ENCODE data around the gene RARA. TPM values are rescaled to one million over a fixed set of nuclear protein-coding genes. Genes with fewer than 3 reads are reported as not detected.

The RARA gene
- polyA plus RNA-seq, 1 experiment = 4.9 TPM

DNA sequence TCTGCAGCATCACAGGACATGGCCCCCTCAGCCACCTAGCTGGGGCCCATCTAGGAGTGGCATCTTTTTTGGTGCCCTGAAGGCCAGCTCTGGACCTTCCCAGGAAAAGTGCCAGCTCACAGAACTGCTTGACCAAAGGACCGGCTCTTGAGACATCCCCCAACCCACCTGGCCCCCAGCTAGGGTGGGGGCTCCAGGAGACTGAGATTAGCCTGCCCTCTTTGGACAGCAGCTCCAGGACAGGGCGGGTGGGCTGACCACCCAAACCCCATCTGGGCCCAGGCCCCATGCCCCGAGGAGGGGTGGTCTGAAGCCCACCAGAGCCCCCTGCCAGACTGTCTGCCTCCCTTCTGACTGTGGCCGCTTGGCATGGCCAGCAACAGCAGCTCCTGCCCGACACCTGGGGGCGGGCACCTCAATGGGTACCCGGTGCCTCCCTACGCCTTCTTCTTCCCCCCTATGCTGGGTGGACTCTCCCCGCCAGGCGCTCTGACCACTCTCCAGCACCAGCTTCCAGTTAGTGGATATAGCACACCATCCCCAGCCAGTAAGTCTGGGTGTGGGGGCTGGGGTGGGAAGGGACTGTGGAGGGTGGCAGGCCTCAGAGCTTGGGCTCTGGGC is 22.0 kb downstream of the RARA start:
- no peak for DNase-seq (ENCODE audit: low read depth, low spot score)
- H3K27ac ChIP-seq (ENCODE audit: low read depth, low read length) = no peak overlapping the region
- H3K27me3 ChIP-seq (ENCODE audit: control insufficient read depth, insufficient read depth, low read length) = no peaks in the 10 kb centered on the region
- no peaks in the 10 kb centered on the region; the same call in 1 of the 2 replicates for H3K9me3 ChIP-seq (ENCODE audit: control insufficient read depth, insufficient read depth, low read length)
- TF ChIP-seq CTCF (IDR thresholded peaks at IDR 0.05; ENCODE audit: low read depth, low read length) = no peak
- no peak overlapping the region for H3K4me3 ChIP-seq (ENCODE audit: low read depth, low read length)
- ChIA-PET CTCF (interaction anchor here (0.8 to 1.6 kb wide), 2 partner anchors 12 to 112 kb away, joined by 3 to 4 read pairs; partner anchors contain the start of gene WIPF2), POLR2A (interaction anchor here (0.6 kb wide), 1 partner anchor 14 kb away, joined by 7 read pairs; no protein-coding TSS in a partner anchor)

DNA sequence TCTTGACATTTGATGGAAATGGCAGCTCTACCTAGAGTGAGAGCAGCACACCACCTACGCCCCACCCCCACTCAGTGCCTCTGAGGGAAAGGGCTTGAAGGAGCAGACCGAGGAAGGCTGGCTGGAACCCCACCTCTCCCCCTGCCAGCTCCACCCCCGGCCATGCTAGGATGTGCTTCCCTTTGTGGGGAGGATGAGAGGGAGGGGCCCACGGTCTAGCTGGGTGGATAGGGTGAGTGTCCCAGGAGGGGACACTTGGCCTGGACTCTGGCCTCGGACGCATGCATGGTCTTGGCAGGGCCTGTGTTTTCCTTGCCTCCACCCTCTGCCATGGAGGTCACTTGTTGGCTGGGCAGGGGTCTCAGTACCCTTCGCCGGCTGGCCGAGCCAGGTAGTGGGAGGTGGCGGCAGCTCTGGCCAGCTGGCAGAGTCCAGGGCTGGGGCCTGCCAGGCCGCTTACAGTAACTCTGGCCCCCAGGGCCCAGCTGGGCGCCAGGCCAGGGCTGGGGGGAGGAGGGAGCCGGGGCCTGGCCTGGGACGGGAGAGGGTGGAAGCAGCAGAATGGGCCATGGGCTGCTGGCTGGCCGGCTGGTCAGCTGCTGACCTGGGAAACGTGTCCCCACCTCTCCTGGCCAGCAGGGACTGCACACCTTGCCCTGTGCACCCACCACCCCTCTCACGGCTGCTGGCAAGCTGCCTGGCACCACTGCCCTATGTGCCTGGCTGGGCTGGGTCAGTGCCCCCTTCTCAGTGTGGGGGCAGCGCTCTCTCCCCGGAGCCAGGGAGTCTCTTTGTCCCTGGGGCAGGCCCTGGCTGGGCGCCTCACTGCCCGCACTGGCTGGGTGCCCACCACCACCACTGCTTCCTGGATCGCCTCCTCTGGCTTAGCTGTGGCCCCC is 23.0 kb downstream of the RARA start:
- no peak for TF ChIP-seq CTCF (IDR thresholded peaks at IDR 0.05; ENCODE audit: low read depth, low read length)
- ChIA-PET POLR2A (no interaction called here), CTCF (interaction anchor here (1.6 kb wide), 1 partner anchor 113 kb away, joined by 4 read pairs; the partner anchor contains the start of gene WIPF2)
- Histone ChIP-seq H3K9me3 (ENCODE audit: control insufficient read depth, insufficient read depth, low read length) (no peaks in the 10 kb centered on the region; the same call in 1 of the 2 replicates), H3K27me3 (ENCODE audit: control insufficient read depth, insufficient read depth, low read length) (no peaks in the 10 kb centered on the region), H3K4me3 (ENCODE audit: low read depth, low read length) (no peak overlapping the region), H3K27ac (ENCODE audit: low read depth, low read length) (peak overlapping the region; percentile 52)
- no peak for DNase-seq (ENCODE audit: low read depth, low spot score)

- ChIA-PET CTCF (interaction anchor here (0.7 to 0.9 kb wide), 2 partner anchors 17 to 20 kb away, joined by 3 to 4 read pairs; no protein-coding TSS in a partner anchor), POLR2A (interaction anchor here (0.6 kb wide), 1 partner anchor 51 kb away, joined by 3 read pairs; no protein-coding TSS in a partner anchor)
- no peaks in the 10 kb centered on the region for H3K27me3 ChIP-seq (ENCODE audit: control insufficient read depth, insufficient read depth, low read length)
- DNase-seq (ENCODE audit: low read depth, low spot score) = no peak
- H3K4me3 ChIP-seq (ENCODE audit: low read depth, low read length) = no peak overlapping the region
- no peak overlapping the region for H3K27ac ChIP-seq (ENCODE audit: low read depth, low read length)
- no peaks in the 10 kb centered on the region; the same call in 1 of the 2 replicates for H3K9me3 ChIP-seq (ENCODE audit: control insufficient read depth, insufficient read depth, low read length)
- TF ChIP-seq CTCF (IDR thresholded peaks at IDR 0.05; ENCODE audit: low read depth, low read length) = no peak
Measured at GRCh38 chr17:40333781-40334448, 24.9 kb downstream of the RARA start.

GRCh38 chr17:40335620-40336019 is 26.6 kb downstream of the RARA start:
- no peak for DNase-seq (ENCODE audit: low read depth, low spot score)
- Histone ChIP-seq H3K27ac (ENCODE audit: low read depth, low read length) (no peak overlapping the region), H3K4me3 (ENCODE audit: low read depth, low read length) (no peak overlapping the region), H3K27me3 (ENCODE audit: control insufficient read depth, insufficient read depth, low read length) (no peaks in the 10 kb centered on the region), H3K9me3 (ENCODE audit: control insufficient read depth, insufficient read depth, low read length) (no peaks in the 10 kb centered on the region; the same call in 1 of the 2 replicates)
- ChIA-PET POLR2A (no interaction called here), CTCF (no interaction called here)
- no peak for TF ChIP-seq CTCF (IDR thresholded peaks at IDR 0.05; ENCODE audit: low read depth, low read length)

Data from AG04450 (cell line).